WERI-Rb-1 (cell line): ENCODE measurements around the gene KCNK13.
A peak's percentile ranks its signal among the peaks of the same experiment; 100 is the strongest.

Source experiments
- DNase-seq: peaks from one replicate; pipeline ENCODE4 v3.0.0-alpha.2; 2020
- H3K27ac ChIP-seq: fragments of 250-450 bp; sonication (Bioruptor Pico); 2 replicates; pipeline ENCODE4 v1.5.1; 2020; ENCODE audit warnings: mild to moderate bottlenecking, moderate library complexity
- H3K27me3 ChIP-seq: fragments of 250-450 bp; sonication (Bioruptor Pico); 2 replicates; pipeline ENCODE4 v1.5.1; 2021; ENCODE audit warnings: mild to moderate bottlenecking, low read depth, moderate library complexity; ENCODE audit not compliant: insufficient read depth, severe bottlenecking
- H3K36me3 ChIP-seq: fragments of 250-450 bp; sonication (Bioruptor Pico); 2 replicates; pipeline ENCODE4 v1.5.1; 2020; ENCODE audit warnings: mild to moderate bottlenecking, moderate library complexity
- H3K4me3 ChIP-seq: 2 replicates; pipeline ENCODE4 v1.5.1; 2011; ENCODE audit warnings: low read depth, mild to moderate bottlenecking, control low read depth, low read length
- H3K9me3 ChIP-seq: fragments of 250-450 bp; sonication (Bioruptor Pico); 2 replicates; pipeline ENCODE4 v1.5.1; 2021; ENCODE audit warnings: mild to moderate bottlenecking, moderate library complexity; ENCODE audit not compliant: severe bottlenecking
- CTCF ChIP-seq: IDR thresholded peaks from 2 replicates; pipeline ENCODE4 v1.5.1; 2011; ENCODE audit warnings: low read depth, mild to moderate bottlenecking, control low read depth, inconsistent platforms, low read length

KCNK13 gene

GRCh38 chr14:90027842-90028241, 34.0 kb upstream of the KCNK13 start:
- Histone ChIP-seq H3K27me3 (no peaks in the 10 kb centered on the region), H3K27ac (no peak overlapping the region), H3K36me3 (peaks cover 3% of the 10 kb centered on the region; the same call in 1 of the 2 replicates), H3K9me3 (no peaks in the 10 kb centered on the region), H3K4me3 (no peak overlapping the region)
- no peak for DNase-seq
- TF ChIP-seq CTCF: no peak

DNA sequence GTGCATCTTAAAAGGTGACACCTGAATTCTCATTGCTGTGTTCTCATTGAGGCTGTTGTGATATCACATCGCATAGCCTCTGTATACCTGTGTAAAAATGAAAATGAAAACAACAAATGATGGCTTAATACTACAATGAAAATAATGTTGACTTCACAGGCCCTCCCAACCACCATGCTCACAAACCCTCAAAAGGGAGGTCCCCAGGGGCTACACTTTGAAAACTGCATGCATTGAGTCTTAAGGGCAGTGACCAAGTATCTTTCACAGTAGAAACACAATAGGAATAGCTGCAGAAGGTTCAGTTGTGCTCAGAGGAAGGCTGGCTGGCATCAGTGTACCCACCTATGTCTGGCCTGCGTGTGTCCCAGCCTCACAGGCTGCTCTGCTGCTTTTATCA, 27.6 kb upstream of the KCNK13 start:
- H3K9me3 ChIP-seq: no peaks in the 10 kb centered on the region
- peaks cover 9% of the 10 kb centered on the region; the same call in 1 of the 2 replicates for H3K36me3 ChIP-seq
- H3K27ac ChIP-seq: no peak overlapping the region
- no peaks in the 10 kb centered on the region for H3K27me3 ChIP-seq
- no peak overlapping the region for H3K4me3 ChIP-seq
- no peak for TF ChIP-seq CTCF
- no peak for DNase-seq

DNA sequence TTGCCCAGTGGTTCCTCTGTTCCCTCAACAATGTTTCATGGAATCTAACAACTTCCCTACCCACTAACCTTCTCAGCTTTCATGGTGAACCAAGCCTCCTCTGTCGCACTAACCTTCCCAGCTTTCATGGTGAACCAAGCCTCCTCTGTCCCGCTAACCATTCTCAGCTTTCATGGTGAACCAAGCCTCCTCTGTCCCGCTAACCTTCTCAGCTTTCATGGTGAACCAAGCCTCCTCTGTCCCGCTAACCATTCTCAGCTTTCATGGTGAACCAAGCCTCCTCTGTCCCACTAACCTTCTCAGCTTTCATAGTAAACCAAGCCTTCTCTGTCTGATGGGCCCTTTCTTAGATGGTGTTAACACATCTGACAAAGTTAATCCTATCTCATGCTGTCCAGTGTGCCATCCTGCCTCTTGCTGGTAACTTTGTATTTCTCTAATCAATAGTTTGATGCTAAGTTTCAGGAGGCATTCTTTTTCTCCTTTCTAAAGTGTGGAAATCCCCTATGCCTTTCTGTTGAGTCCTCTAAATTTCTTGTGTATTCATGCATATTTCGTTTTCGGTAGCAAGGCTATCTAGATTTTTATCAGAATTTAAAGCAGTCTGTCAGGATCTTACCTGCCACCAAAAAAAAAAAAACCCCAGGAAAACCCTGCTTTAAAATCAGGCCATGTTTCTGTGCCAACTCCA, 26.8 kb upstream of the KCNK13 start:
- Histone ChIP-seq H3K36me3 (peaks cover 9% of the 10 kb centered on the region; the same call in 1 of the 2 replicates), H3K9me3 (no peaks in the 10 kb centered on the region), H3K4me3 (no peak overlapping the region), H3K27ac (no peak overlapping the region), H3K27me3 (no peaks in the 10 kb centered on the region)
- no peak for TF ChIP-seq CTCF
- DNase-seq: no peak

DNA sequence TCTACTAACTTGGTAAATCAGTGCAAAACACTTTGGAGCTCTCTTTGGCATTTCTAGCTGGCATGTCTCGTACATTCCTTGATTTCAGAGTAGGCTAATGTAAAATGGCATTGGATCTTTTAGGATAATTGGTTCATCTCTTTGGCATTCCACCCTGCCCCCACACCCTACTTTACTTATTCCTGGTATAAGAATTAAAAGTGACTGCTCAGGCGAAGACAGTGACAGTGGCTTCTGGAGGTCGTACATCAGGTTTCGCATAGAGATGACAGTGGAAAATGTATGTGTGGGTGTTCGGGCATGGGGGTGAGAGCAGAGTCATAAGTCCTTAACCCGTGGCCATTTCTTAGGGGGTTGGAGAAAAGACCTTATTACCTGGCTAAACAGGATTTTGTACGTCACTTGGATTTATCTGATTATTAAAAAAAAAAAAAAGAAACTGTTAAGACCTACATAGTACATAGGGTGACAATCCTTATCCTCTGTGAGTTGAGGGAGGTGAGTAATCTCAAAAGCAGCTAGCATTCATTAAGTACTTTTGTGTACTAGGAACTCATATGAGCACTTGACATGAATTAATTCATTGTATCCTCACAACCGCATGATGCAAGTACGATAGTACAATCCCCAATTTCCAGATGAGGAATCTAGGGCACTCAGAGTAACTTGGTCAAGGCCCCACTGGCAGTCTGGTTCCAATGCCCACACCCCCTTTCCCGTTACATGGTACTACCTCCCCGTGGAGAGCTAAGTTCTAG, 22.4 kb upstream of the KCNK13 start:
- TF ChIP-seq CTCF: no peak
- Histone ChIP-seq H3K4me3 (no peak overlapping the region), H3K27ac (no peak overlapping the region), H3K36me3 (peaks cover 7% of the 10 kb centered on the region; the same call in 1 of the 2 replicates), H3K27me3 (no peaks in the 10 kb centered on the region), H3K9me3 (no peaks in the 10 kb centered on the region)
- peak; percentile 16 for DNase-seq

DNA sequence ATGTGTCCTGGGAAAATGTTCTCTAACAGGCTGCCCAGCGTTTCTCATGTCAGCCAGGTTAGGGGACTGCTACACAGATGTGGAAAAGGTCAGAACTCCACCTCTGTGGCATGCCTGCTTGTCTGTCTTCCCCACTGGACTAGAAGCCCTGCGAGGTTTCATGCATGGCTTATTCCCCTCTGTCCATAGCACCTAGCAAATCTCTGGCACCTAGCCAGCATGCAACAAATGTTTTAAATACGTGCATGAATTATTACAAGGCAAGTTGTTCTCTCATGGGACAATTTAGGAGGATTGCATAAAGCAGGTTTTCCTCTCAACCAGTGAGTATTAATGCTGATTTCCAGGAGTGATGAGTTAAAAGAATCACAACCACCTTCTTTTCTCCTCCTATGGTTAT, 21.4 kb upstream of the KCNK13 start:
- no peak overlapping the region for H3K27ac ChIP-seq
- no peaks in the 10 kb centered on the region for H3K27me3 ChIP-seq
- peaks cover 7% of the 10 kb centered on the region; the same call in 1 of the 2 replicates for H3K36me3 ChIP-seq
- no peaks in the 10 kb centered on the region for H3K9me3 ChIP-seq
- TF ChIP-seq CTCF: no peak
- DNase-seq: no peak
- no peak overlapping the region for H3K4me3 ChIP-seq
